GM12872 (cell line): Measurements from ENCODE around the gene TGFBR3.

Source experiments
- CTCF ChIP-seq: IDR thresholded peaks from 3 replicates; pipeline ENCODE4 v1.5.1; 2011; ENCODE audit warnings: low read depth, mild to moderate bottlenecking, low read length, moderate library complexity; ENCODE audit not compliant: insufficient read depth

Gene TGFBR3

DNA sequence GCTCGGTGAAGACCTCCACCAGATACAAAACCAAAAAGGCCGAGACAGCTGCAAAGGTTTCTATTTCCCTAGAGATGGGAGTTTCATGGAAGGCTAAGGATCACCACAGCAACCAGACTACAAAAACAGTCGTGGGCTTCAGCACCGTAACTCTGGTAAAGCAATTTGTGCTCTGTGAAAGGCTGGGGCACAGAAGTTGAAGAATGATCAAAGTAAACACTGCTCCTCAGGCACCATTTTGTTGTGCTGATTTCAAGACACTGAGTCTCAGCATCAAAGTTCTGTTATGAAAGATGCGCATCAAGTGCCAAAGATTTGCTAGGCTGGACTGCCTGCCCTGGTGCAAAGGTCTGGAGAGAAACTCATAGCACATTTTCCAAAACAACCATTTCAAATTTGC is 116.2 kb downstream of the TGFBR3 start:
- no peak for TF ChIP-seq CTCF

DNA sequence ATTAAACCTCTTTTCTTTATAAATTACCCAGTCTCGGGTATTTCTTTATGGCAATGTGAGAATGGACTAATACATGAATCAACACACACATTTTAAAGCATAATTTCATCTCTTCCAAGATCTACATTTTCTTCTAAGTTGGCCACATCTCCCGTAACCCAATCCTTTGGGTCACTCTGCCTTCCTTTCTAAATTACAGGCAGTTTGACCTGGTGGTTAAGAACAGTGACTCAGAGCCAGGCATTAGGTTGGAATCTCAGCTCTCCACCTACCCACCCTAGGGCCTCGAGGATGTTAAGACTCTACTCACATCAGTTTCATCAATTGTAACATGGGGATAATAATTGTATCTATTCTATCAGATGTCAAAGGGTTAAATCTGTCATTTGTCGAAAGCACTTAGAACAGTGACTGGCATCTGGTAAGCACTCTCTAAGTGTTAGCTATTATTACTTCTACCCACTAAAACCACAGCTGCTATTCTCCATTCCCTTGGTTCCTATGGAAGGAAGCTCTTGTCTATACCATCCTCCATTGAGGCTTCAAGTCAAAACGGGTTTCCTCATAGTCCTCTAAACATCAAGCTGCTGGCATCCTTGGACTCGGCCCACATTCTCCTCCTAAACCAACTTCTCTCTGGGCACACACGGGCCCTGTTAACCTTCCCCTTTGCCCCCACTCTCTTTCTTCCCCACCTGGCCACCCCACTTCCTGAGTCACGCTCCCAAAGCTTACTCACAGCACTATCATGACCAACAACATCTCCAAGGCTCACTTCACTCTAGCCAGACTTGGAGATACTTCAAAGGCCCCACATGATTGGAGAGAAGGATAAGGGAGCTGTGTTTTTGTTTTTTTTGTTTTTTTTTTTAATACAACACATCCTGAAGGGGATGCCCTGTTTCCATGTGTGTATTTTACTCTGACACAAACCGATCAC is 116.9 kb downstream of the TGFBR3 start:
- no peak for TF ChIP-seq CTCF

DNA sequence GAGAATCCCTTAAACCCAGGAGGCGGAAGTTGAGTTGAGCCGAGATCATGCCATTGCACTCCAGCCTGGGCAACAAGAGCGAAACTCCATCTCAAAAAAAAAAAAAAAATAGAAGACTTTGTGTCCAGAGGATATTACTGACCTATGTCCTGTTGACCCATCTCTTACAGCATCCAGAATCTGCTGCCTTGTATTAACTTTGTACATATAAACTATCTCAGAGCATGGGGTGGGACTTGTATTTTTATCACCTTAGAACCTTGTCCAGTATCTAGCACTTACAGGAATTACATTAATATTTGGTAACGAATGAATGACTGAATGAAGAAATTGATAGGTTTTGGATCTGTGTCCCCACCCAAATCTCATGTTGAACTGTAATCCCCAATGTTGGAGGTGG is 117.8 kb downstream of the TGFBR3 start:
- TF ChIP-seq CTCF = no peak

DNA sequence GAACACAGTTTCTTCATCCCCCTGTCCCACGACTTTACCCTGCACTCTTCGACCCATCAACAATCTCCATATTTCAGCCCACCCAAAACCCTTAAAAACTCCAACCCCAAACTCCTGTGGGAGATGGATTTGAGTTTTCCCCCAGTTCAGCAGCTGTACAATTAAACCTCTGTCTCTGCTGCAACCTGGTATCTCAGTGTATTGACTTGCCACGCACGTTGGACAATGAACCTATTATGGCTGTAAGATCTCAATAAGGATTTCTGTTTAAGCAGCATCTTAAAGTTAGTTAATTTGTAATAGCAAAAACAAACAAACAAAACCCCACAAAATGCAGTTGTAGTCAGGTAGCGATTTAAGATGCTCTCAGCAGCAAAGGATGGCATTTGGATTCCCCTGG is 119.1 kb downstream of the TGFBR3 start:
- no peak for TF ChIP-seq CTCF

- no peak for TF ChIP-seq CTCF
These were observed 120.0 kb downstream of the TGFBR3 start for GRCh38 chr1:91765880-91766443.

DNA sequence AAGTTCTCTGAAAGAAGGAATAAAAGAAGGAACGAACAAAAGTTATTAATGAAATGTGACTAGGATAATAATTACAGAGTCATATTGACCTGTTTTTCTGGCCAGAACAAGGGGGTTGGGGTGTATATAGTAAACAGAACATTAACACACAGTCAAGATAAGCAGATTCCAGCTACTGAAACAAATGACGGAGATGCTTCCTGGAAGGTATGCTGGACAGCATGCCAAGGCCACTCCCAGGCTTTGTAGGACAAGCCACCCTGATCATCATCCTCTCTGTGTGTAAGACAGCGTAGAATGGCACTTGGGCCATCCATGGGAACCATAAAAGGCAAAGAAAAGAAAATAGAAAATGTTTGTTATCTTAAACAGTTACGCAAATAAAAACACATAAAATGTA is 120.7 kb downstream of the TGFBR3 start:
- no peak for TF ChIP-seq CTCF

DNA sequence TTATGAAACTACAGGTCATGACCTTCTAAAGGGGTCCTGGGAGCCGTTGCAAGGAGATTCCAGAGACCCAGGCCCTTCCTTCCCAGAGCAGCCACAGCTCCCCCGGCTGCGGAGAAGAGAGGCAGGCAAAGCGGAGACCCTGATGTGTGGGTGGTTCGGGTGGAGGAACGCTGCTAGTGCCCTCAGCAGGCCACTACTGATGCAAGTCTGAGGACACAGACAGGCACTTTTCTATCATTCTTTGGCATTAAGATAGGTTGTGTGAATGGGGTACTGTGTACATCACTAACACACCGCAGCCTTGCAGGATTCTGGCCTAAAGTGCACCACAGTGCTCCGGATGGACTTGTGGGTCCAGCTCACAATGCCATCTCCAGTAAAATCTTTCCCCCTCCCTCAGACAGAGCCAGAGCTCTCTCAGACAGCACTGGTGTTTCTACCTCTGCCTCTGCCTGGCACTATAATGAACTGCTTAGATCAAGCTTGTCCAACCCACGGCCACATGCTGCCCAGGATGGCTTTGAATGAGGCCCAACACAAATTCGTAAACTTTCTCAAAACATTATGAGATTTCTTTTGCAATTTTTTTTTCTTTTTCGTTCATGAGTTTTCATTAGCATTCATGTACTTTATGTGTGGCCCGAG is 121.4 kb downstream of the TGFBR3 start:
- TF ChIP-seq CTCF = no peak
